ENCODE data around the gene IP6K2.

GRCh38 chr3:48682786-48683185, 34.2 kb downstream of the IP6K2 start:
- no peak for TF ChIP-seq CREB1 (IDR thresholded peaks at IDR 0.05; ENCODE audit: low read depth)
- TF ChIP-seq EP300 (IDR thresholded peaks at IDR 0.05; ENCODE audit: borderline replicate concordance): no peak
- TF ChIP-seq MAX (IDR thresholded peaks at IDR 0.05): no peak
- TF ChIP-seq REST (IDR thresholded peaks at IDR 0.05; ENCODE audit: low read depth): no peak
- no peak for TF ChIP-seq YY1 (IDR thresholded peaks at IDR 0.05; ENCODE audit: low read depth)
- no peak for TF ChIP-seq CEBPB (IDR thresholded peaks at IDR 0.05)
- TF ChIP-seq TAF1 (IDR thresholded peaks at IDR 0.05; ENCODE audit: low read depth): no peak
- no peak for TF ChIP-seq FOXM1 (IDR thresholded peaks at IDR 0.05; ENCODE audit: borderline replicate concordance, low read depth)
- TF ChIP-seq USF1 (IDR thresholded peaks at IDR 0.05): no peak
- TF ChIP-seq RAD21 (IDR thresholded peaks at IDR 0.05; ENCODE audit: low read depth): no peak
